Right lobe of liver (tissue), 6 donors: ENCODE data around the gene MRPS18A. TPM values are rescaled to one million over a fixed set of nuclear protein-coding genes. Genes with fewer than 3 reads are reported as not detected.
"Not testable (repeated sequence)": the region's sequence is repeated elsewhere in the genome, so short reads cannot be mapped to it uniquely, and the experiment has no call there.

Source experiments
- ATAC-seq, 4 donors: fragments of 200-7000 bp; cut with Tn5 transposase; one replicate each; pipeline ENCODE4 v1.9.1; 2020; ENCODE audit warnings: mild to moderate bottlenecking in 4 of 4, moderate library complexity in 4 of 4
- DNase-seq, 3 donors: peaks; one replicate each; pipeline ENCODE4 v3.0.0-alpha.2; 2020
- H3K27ac ChIP-seq, 3 donors: fragments of 200-600 bp; one replicate each; pipeline ENCODE4 v1.8.0; 2022
- H3K27me3 ChIP-seq, 2 donors: fragments of 200-600 bp; one replicate each; pipeline ENCODE4 v1.8.0; 2022
- H3K36me3 ChIP-seq, 4 donors: fragments of 200-600 bp; sonication (generic) in 1 of 4; one replicate each; pipeline versions ENCODE4 v1.5.1 to v1.8.0; 2017 to 2022; ENCODE audit warnings: control low read depth in 1 of 4
- H3K4me1 ChIP-seq, 4 donors: fragments of 200-600 bp; sonication (generic) in 1 of 4; one replicate each; pipeline versions ENCODE4 v1.5.1 to v1.8.0; 2017 to 2022; ENCODE audit warnings: control low read depth in 1 of 4
- H3K4me3 ChIP-seq, 3 donors: fragments of 200-600 bp; one replicate each; pipeline ENCODE4 v1.8.0; 2022
- H3K9me3 ChIP-seq, 4 donors: fragments of 200-600 bp; sonication (generic) in 1 of 4; one replicate each; pipeline versions ENCODE4 v1.5.1 to v1.8.0; 2017 to 2022; ENCODE audit warnings: control low read depth in 1 of 4
- CTCF ChIP-seq, 4 donors: fragments of 200-600 bp in 3 of 4; fragments of 450-650 bp in 1 of 4; IDR thresholded peaks; one replicate each; pipeline versions ENCODE4 v1.5.1 to v1.8.0; 2016 to 2022; ENCODE audit warnings: antibody characterized with exemption in 4 of 4, mild to moderate bottlenecking in 2 of 4
- POLR2A ChIP-seq: fragments of 450-650 bp; IDR thresholded peaks from one replicate; pipeline ENCODE4 v1.6.1; 2017; ENCODE audit warnings: antibody characterized with exemption, mild to moderate bottlenecking
- WGBS: methylation state at CpG from one replicate; pipeline ENCODE4 v1.1.6; 2018; ENCODE audit warnings: low coverage, low lambda C conversion rate; ENCODE audit not compliant: insufficient coverage; ENCODE audit errors: missing lambda C conversion rate; 5-methylcytosine and 5-hydroxymethylcytosine counted together
- intact Hi-C, 2 donors: fragments of 100-400 bp; cut with DNase I; formaldehyde crosslinking; loops; one replicate each; pipeline versions ENCODE4 v1.11.2 to v1.14.1; 2022
- total RNA-seq, 6 experiments: library from RNA; depleted of rRNA in 2 of 6; stranded (reverse); fragments of >200 nt in 2 of 6; fragmentation: NEBNext Ultra II Directional in 3 of 6; extraction: Animal tissue kit (Norgen Biotek cat#: 25700) in 3 of 6; gene quantifications; one replicate each; pipeline versions ENCODE4 v1.1.0 to v1.2.4, GENCODE V29; 2016 to 2023
- donor health status: DM: no; HTN: yes; CAD: no.
- donor health status: DM: no; HTN: no; CAD: no.
- donor health status: DM: no; HTN: no; CAD: no.
- donor health status: DM: no; HTN: yes; CAD: no.
- donor health status: DM: no; HTN: yes; CAD: no.

The MRPS18A gene
- total RNA-seq, 6 experiments from 2014 or later = 23.5 to 45.4 (median 25.6) TPM

- ATAC-seq (no peak), DNase-seq (no peak)
- intact Hi-C loops = no loop called here
- Histone ChIP-seq H3K4me1 (no peaks in the 10 kb centered on the region), H3K36me3 (no peaks in the 10 kb centered on the region), H3K4me3 (no peak overlapping the region), H3K9me3 (no peaks in the 10 kb centered on the region), H3K27ac (no peak overlapping the region), H3K27me3 (no peaks in the 10 kb centered on the region)
- TF ChIP-seq POLR2A (no peak), CTCF (IDR thresholded peaks at IDR 0.05) (no peak)
- WGBS = 85% methylated on average over 5 of the region's 9 CpGs
Observed at GRCh38 chr6:43658161-43658560, 29.4 kb downstream of the MRPS18A start.

GRCh38 chr6:43657221-43657802 lies 30.3 kb downstream of the MRPS18A start:
- Histone ChIP-seq H3K9me3 (no peaks in the 10 kb centered on the region), H3K4me1 (no peaks in the 10 kb centered on the region), H3K36me3 (no peaks in the 10 kb centered on the region), H3K27ac (no peak overlapping the region), H3K27me3 (no peaks in the 10 kb centered on the region), H3K4me3 (no peak overlapping the region)
- 84% methylated on average over 3 of the region's 3 CpGs for WGBS
- ATAC-seq (no peak), DNase-seq (no peak)
- TF ChIP-seq POLR2A = no peak
- TF ChIP-seq CTCF (IDR thresholded peaks at IDR 0.05) = no peak
- intact Hi-C loops = no loop called here

- H3K9me3 ChIP-seq, DNase-seq, H3K27ac ChIP-seq, H3K36me3 ChIP-seq, H3K4me3 ChIP-seq, H3K27me3 ChIP-seq, intact Hi-C loops, H3K4me1 ChIP-seq, ATAC-seq: not testable (repeated sequence)
- WGBS = 86% methylated on average over 2 of the region's 2 CpGs
Observed at GRCh38 chr6:43652822-43653221, 34.8 kb downstream of the MRPS18A start.

- no peak for ATAC-seq
- no peak for DNase-seq
- TF ChIP-seq POLR2A (no peak), CTCF (IDR thresholded peaks at IDR 0.05) (no peak)
- no peaks in the 10 kb centered on the region for H3K9me3 ChIP-seq
- 93% methylated on average over 2 of the region's 2 CpGs for WGBS
- H3K27me3 ChIP-seq = no peaks in the 10 kb centered on the region
- no peak overlapping the region for H3K4me3 ChIP-seq
- H3K4me1 ChIP-seq = no peaks in the 10 kb centered on the region
- H3K27ac ChIP-seq = no peak overlapping the region
- no peaks in the 10 kb centered on the region for H3K36me3 ChIP-seq
- intact Hi-C loops = no loop called here
Observed at GRCh38 chr6:43648248-43648647, 39.3 kb downstream of the MRPS18A start.

GRCh38 chr6:43647613-43648012 lies 40.0 kb downstream of the MRPS18A start:
- H3K4me3 ChIP-seq = no peak overlapping the region
- no peak overlapping the region for H3K27ac ChIP-seq
- intact Hi-C loops = no loop called here
- no peaks in the 10 kb centered on the region for H3K27me3 ChIP-seq
- DNase-seq (no peak), ATAC-seq (no peak)
- no peaks in the 10 kb centered on the region for H3K4me1 ChIP-seq
- H3K36me3 ChIP-seq = no peaks in the 10 kb centered on the region
- WGBS = 100% methylated on average over 3 of the region's 3 CpGs
- no peaks in the 10 kb centered on the region for H3K9me3 ChIP-seq
- TF ChIP-seq POLR2A (no peak), CTCF (IDR thresholded peaks at IDR 0.05) (no peak)
